DMS 273 (cell line): Measurements from ENCODE around the gene AFAP1.

ENCODE experiments used
- DNase-seq: peaks from one replicate; lab custom pipeline; 2025; ENCODE audit not compliant: unreplicated experiment; lab: John Stamatoyannopoulos, UW

Gene AFAP1

GRCh38 chr4:7788193-7788592 lies 151.5 kb downstream of the AFAP1 start:
- DNase-seq, result no peak

- no peak for DNase-seq
Measured at GRCh38 chr4:7787681-7788141, 151.9 kb downstream of the AFAP1 start.

GRCh38 chr4:7787067-7787466 lies 152.6 kb downstream of the AFAP1 start:
- DNase-seq, result no peak

GRCh38 chr4:7786517-7786916 lies 153.1 kb downstream of the AFAP1 start:
- no peak for DNase-seq

- no peak for DNase-seq
Measured at GRCh38 chr4:7786040-7786439, 153.6 kb downstream of the AFAP1 start.

GRCh38 chr4:7785017-7785416 lies 154.6 kb downstream of the AFAP1 start:
- no peak for DNase-seq

GRCh38 chr4:7784131-7784870 lies 155.4 kb downstream of the AFAP1 start:
- no peak for DNase-seq

- no peak for DNase-seq
Measured at GRCh38 chr4:7783541-7783940, 156.1 kb downstream of the AFAP1 start.

- DNase-seq, result no peak
Measured at GRCh38 chr4:7782783-7783182, 156.9 kb downstream of the AFAP1 start.

GRCh38 chr4:7781993-7782392 lies 157.7 kb downstream of the AFAP1 start:
- DNase-seq, result no peak

- no peak for DNase-seq
Measured at GRCh38 chr4:7781366-7781765, 158.3 kb downstream of the AFAP1 start.

GRCh38 chr4:7780751-7781348 lies 158.8 kb downstream of the AFAP1 start:
- DNase-seq, result no peak

GRCh38 chr4:7779432-7779768 lies 160.3 kb downstream of the AFAP1 start:
- peak; percentile 12 for DNase-seq

- DNase-seq, result no peak
Measured at GRCh38 chr4:7778510-7779431, 160.9 kb downstream of the AFAP1 start.

GRCh38 chr4:7777871-7778509 lies 161.7 kb downstream of the AFAP1 start:
- DNase-seq, result no peak

- no peak for DNase-seq
Measured at GRCh38 chr4:7777017-7777710, 162.5 kb downstream of the AFAP1 start.

- no peak for DNase-seq
Measured at GRCh38 chr4:7775396-7775795, 164.3 kb downstream of the AFAP1 start.

- no peak for DNase-seq
Measured at GRCh38 chr4:7774301-7775294, 165.1 kb downstream of the AFAP1 start.

GRCh38 chr4:7773401-7774180 lies 166.1 kb downstream of the AFAP1 start:
- no peak for DNase-seq
